NK-92 (cell line): Measurements from ENCODE around the gene BCAS3.

Source experiments
- DNase-seq: peaks from one replicate; lab custom pipeline; 2025; ENCODE audit not compliant: unreplicated experiment; lab: John Stamatoyannopoulos, UW

The BCAS3 gene

DNA sequence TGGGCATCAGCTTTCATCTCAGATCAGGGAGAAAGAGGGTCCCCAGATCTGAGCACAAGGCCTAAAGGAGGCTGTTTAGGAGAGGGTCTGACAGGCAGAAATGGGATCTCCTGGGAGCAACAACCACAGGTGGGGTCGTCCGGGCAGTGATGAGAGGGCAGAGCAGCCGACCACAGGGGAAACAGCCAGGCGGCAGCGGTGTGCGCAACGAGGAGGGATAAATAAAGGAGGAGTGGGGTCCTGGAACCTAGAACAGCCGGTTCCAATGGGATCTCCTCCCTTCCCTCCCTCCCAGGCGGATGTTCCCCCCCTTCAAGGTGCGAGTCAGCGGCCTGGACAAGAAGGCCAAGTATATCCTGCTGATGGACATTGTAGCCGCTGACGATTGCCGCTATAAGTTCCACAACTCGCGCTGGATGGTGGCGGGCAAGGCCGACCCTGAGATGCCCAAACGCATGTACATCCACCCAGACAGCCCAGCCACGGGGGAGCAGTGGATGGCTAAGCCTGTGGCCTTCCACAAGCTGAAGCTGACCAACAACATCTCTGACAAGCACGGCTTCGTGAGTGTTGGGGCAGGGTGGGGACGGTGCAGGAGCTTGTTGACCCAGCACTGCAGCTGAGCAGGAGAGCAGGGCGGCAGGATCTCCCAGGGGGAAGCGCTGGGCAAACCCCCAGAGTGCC lies 723.9 kb downstream of the BCAS3 start:
- no peak for DNase-seq

DNA sequence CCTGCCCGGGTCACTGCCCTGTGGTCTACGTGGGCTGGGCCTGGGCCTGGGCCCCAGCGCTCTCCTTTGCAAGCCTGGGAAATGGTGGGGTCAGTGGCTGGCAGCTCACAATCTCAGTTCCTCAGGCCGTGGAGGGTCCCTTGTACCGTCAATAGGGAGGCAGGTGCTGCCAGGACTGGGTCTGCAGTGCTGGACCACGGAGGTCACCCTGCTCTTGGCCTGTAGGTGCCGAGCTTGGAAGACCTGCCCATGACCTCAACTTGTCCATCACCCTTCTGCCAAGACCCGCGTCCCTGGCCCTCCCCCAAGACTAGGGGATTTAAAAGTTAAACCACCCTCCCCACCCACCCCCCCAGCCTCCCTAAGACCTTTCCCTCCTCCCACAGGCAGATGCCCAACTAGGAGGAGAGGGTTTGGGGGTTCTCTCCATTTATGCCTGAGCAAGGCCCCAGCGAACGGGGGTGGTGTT lies 724.5 kb downstream of the BCAS3 start:
- DNase-seq = no peak

- DNase-seq = no peak
These were observed 725.5 kb downstream of the BCAS3 start for GRCh38 chr17:61402978-61403800.

GRCh38 chr17:61403801-61404662 lies 726.4 kb downstream of the BCAS3 start:
- no peak for DNase-seq

DNA sequence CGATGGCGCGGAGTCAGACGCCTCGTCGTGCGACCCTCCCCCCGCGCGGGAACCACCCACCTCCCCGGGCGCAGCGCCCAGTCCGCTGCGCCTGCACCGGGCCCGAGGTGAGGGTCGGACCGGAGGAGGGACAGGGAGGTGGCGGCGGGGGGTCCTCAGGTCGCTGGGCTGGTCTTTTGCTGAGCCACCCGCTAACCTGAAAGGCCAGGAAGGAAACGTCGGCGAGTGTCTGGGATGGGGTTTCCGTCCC lies 726.9 kb downstream of the BCAS3 start:
- DNase-seq = no peak

DNA sequence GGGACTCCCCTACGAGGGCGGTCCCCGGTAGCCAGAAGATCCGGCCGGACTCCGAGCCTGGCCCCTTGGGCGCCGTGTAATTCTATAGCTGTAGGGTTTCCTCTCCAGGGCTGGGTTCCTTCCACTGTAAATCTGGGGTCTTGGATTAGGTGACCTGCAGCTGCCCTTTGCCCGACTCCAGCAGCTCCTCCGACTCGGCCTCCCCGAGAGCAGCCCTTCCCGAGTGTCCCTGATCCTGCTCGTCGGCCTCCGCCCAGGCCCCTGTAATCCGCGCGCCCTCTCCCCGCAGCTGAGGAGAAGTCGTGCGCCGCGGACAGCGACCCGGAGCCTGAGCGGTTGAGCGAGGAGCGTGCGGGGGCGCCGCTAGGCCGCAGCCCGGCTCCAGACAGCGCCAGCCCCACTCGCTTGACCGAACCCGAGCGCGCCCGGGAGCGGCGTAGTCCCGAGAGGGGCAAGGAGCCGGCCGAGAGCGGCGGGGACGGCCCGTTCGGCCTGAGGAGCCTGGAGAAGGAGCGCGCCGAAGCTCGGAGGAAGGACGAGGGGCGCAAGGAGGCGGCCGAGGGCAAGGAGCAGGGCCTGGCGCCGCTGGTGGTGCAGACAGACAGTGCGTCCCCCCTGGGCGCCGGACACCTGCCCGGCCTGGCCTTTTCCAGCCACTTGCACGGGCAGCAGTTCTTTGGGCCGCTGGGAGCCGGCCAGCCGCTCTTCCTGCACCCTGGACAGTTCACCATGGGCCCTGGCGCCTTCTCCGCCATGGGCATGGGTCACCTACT lies 727.4 kb downstream of the BCAS3 start:
- no peak for DNase-seq

DNA sequence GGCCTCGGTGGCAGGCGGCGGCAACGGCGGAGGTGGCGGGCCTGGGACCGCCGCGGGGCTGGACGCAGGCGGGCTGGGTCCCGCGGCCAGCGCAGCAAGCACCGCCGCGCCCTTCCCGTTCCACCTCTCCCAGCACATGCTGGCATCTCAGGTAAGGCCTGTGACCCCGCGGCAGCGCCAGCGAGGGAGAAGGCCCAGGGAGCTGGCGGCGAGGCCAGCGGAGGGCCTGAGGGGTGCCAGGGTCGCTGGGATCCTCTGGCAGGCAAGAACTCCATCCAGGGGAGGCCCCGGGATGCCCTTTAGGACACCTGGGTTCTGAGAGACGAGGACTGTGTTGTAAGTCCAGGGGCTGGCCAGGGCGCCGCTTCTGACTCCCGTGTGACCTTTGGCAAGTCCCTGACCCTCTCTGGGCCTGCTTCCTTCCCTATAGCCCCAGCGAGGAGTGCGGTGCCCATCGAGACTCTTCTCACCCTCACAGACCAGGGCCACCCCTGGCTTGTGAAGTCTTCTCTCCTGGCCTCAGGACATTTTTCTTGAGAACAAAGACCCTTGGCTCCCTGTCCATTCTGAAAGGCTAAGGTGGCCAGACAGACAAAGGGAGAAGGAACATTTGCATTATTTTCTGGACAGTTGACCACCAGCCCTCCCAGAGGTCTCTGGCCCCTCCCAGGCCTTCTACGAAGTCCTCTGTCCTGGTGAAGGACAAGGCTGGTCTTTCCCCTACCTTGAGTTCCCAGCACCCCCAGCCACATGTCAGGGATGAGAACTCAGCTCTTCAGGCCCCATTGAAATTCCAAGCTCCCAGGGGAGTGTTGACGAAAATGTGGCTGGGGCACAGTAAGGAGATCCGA lies 728.3 kb downstream of the BCAS3 start:
- DNase-seq = no peak

DNA sequence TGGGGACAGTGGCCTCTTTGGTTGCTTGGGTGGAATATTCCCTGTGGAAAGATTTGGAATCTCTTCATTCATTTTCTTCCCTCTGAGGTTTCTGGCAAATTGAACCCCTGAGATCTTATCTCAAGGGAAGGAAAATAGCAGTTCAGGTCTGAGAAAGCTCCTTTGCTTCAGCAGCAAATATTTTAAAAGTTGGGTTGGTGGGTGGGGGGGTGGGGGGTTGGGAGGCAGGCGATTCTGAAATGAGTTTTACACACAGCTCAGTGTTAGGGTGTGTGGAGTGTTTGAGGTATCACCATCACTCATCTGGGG lies 728.8 kb downstream of the BCAS3 start:
- no peak for DNase-seq

DNA sequence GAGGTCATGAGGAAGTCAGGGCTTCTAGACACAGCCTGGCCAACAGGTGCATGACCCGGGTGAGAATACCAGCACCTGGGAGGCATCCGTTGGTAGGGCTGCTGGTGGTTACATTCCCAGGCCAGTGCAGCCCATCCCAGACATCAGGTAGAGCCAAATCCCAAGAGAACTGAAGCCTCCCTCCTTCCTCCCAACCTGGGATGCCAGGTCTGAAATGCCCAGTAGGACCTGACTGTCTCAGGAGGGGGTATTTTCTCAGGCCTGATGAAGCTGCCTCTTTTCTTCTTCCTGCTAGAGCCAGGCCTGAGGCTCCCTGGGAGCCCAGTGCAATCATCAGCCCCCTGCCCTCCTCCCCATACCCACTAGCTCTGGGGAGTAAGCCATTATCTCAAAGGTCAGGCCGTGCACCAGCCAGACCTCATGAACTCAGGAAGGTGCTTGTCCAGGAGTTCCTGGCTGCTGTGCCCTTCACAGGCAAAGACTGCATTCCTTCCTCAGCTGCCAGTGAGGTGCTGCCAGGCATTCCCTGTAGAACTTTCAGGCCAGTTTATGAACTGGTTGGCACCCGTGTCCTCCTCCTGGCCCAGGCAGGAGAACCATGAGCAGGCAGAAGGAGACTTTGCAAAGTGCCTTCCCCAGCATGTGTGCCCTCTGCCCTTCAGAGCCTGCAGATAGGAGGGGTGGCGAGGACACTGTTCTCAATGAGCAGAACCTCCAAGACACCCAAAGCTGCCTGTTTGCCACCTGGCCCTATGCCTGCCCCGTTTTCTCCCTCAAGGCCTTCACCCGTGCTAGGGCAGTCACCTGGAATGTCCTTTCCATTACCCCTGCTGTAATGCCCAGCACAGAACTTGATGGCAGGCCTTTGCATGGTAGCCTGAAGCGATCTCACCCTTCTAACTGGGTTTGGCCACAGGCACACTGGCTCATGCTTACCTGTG lies 729.6 kb downstream of the BCAS3 start:
- no peak for DNase-seq

GRCh38 chr17:61408151-61409041 lies 730.7 kb downstream of the BCAS3 start:
- DNase-seq = no peak

DNA sequence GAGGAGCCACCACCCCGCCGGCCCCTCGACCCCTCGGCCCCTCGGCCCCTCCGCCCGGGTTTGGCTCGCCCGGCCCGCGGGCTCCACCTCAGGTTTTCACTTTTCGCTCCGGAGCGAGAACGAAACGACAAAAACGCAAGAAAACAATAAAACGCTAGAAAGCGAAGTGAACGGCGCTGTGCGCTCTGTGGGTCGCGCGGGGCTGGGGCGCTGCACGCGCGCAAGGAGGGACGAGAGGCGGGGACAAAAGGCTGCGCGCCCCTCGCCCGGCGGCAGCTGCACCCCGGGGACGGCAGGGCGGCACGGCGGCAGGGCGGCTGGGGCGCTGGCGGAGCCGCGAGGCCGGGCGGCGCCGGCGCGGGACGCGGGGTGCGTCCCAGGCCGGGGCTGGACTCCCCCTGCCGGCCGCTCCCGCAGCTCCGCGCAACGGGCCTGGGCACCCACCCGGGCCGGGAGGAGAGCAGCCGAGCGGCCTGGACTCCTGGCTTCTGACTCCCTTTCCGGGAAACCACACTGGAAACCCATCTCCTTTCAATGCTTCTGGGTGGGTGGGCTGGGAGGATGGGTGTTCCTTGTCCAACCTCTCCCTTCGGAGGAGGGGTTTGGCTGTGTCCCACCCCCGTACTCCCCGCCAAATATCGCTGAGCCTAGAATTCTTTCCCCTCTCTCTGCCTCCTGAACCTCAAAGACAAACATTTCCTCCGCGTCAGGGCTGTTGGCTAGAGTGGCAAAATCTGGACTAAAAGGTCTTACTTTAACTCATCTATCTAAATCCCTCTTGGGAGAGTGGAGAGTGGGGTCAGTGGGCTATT lies 731.9 kb downstream of the BCAS3 start:
- DNase-seq = no peak

GRCh38 chr17:61410141-61411010 lies 732.7 kb downstream of the BCAS3 start:
- no peak for DNase-seq

DNA sequence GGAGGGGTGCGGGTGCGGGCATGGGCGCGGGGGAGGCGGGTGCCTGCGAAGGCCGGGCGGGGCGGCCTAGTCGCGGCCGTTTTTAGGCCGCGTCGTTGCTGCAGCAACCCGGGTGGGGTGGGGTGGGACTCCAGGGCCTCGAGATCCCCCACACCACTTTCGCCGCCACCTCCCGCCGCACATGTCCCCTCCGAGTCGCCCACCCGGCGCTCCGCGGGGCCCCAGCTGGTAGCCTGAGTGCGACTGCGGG lies 733.3 kb downstream of the BCAS3 start:
- DNase-seq = no peak

DNA sequence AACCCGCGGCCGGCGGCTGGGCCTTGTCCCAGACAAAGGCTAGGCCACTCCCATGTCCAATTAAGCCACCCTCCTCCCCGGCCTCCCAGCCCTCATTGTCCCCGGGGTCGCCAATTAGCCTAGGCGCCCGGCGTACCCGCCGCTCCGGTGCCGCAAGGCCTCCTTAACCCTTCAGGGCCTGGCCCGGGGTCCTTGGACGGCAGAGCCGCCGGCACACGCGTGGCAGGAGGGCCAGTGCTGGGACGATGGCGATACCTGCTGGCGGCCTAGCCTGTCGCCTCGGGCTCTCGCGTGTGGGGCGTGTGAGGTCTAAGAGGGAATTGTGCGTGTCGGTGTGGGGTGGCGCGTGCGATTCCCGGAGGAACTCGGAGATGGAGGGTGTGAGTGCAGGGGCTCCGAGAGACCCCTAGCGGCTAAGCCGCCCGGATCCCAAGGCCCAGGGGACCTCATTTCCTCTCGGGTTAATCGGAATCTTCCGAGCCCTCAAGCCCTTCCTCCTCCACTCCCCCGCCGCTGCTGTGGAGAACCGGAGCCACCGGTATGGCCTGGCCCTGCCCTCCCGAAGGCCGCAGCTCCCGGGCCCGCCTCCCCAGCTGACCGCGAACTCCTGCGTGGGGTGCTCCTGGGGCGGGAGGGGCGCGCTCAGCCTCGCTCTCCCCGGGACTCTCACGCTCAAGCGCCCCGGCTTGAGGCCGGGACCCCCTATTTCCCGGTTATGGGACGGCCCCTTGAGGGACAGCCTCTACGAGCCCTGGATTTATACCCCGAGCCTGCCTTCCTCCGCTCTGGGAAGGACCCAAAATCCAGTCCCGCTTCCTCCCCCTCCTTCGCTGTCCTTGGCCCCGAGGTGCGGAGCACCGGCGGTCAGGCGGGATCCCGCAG lies 733.9 kb downstream of the BCAS3 start:
- no peak for DNase-seq

- DNase-seq = no peak
These were observed 734.6 kb downstream of the BCAS3 start for GRCh38 chr17:61412143-61412859.
